Osteocyte (in vitro differentiated cells): ENCODE measurements around the gene SMYD3. TPM values are rescaled to one million over a fixed set of nuclear protein-coding genes. Genes with fewer than 3 reads are reported as not detected.

Experiments
- DNase-seq: peaks from one replicate; pipeline ENCODE4 v3.0.0; 2021; ENCODE audit warnings: mixed read lengths; ENCODE audit not compliant: unreplicated experiment; ENCODE audit errors: extremely low spot score
- H3K27ac Mint-ChIP-seq: one replicate; pipeline ENCODE4 v1.8.0; 2021; ENCODE audit warnings: mild to moderate bottlenecking, mixed read lengths; ENCODE audit not compliant: unreplicated experiment
- H3K27me3 Mint-ChIP-seq: one replicate; pipeline ENCODE4 v1.8.0; 2021; ENCODE audit warnings: mixed read lengths; ENCODE audit not compliant: unreplicated experiment
- H3K36me3 Mint-ChIP-seq: one replicate; pipeline ENCODE4 v1.8.0; 2021; ENCODE audit warnings: mixed read lengths; ENCODE audit not compliant: unreplicated experiment
- H3K4me1 Mint-ChIP-seq: one replicate; pipeline ENCODE4 v1.8.0; 2021; ENCODE audit warnings: mixed read lengths; ENCODE audit not compliant: unreplicated experiment
- H3K4me3 Mint-ChIP-seq: one replicate; pipeline ENCODE4 v1.8.0; 2021; ENCODE audit warnings: mild to moderate bottlenecking, moderate library complexity, mixed read lengths; ENCODE audit not compliant: unreplicated experiment
- H3K9me3 Mint-ChIP-seq: one replicate; pipeline ENCODE4 v1.8.0; 2021; ENCODE audit warnings: mixed read lengths; ENCODE audit not compliant: unreplicated experiment
- total RNA-seq: library from RNA; stranded (reverse); gene quantifications from 2 replicates; pipeline ENCODE4 v1.2.1, GENCODE V29; 2021
- TF ChIP-seq, protein P1 (sequence below): fragments of 200-600 bp; sonication (generic); IDR thresholded peaks from 2 replicates; pipeline ENCODE4 v1.5.0; 2021; ENCODE audit warnings: antibody characterized with exemption, mild to moderate bottlenecking, moderate library complexity

The SMYD3 gene
- total RNA-seq, 1 donor from 2014 or later = 22.3 TPM

DNA sequence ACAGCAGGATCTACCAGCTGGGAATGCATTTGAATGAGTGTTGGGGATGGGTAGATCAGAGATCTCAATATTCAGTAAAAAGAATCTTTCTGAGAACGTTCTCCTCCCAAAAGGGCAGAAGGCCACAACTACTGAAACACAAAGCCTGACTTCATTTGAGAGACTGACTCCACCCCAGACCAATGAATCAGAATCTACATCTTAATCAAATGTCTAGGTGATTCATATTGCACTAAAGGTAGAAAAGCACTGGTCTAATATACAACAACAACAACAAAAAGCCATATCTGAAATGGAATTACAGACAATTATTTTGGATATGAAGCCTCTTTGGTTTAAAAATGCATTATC, 123.9 kb downstream of the SMYD3 start:
- Mint-ChIP-seq H3K27me3 (no peaks in the 10 kb centered on the region), H3K9me3 (no peaks in the 10 kb centered on the region), H3K4me1 (peaks cover 19% of the 10 kb centered on the region), H3K4me3 (no peak overlapping the region), H3K27ac (no peak overlapping the region), H3K36me3 (no peaks in the 10 kb centered on the region)
- no peak for DNase-seq
- TF ChIP-seq, protein P1, sequence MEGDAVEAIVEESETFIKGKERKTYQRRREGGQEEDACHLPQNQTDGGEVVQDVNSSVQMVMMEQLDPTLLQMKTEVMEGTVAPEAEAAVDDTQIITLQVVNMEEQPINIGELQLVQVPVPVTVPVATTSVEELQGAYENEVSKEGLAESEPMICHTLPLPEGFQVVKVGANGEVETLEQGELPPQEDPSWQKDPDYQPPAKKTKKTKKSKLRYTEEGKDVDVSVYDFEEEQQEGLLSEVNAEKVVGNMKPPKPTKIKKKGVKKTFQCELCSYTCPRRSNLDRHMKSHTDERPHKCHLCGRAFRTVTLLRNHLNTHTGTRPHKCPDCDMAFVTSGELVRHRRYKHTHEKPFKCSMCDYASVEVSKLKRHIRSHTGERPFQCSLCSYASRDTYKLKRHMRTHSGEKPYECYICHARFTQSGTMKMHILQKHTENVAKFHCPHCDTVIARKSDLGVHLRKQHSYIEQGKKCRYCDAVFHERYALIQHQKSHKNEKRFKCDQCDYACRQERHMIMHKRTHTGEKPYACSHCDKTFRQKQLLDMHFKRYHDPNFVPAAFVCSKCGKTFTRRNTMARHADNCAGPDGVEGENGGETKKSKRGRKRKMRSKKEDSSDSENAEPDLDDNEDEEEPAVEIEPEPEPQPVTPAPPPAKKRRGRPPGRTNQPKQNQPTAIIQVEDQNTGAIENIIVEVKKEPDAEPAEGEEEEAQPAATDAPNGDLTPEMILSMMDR = no peak

DNA sequence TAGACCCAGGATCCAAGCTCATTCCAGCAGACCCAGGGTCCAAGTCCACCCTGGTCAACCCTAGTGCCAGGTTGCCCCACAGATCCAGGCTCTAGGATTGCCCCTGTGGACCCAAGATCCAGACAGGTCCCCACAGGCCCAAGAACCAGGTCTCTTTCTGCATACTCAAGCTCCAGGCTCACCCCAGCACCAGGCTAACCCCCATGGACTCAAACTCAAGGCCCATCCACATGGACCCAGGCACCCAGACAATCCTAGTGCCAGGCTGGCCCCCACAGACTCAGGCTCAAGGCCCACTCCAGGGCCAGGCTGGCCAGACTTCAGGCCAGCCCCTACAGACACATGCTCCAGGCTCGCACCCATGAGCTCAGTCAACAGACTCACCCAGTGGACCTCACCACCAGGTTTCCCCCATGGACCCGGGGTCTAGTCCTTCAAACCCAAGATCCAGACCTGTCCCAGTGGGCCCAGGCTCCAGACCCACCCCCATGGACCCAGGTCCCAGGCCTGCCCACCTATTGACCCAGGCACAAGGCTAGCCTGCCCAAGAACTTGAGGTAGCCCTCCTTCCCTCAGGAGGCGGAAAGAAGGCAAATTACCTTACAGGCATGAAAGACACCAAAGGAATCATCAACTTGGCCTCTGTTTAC, 124.4 kb downstream of the SMYD3 start:
- H3K27me3 Mint-ChIP-seq = no peaks in the 10 kb centered on the region
- no peak overlapping the region for H3K4me3 Mint-ChIP-seq
- H3K36me3 Mint-ChIP-seq = no peaks in the 10 kb centered on the region
- no peak overlapping the region for H3K27ac Mint-ChIP-seq
- TF ChIP-seq, protein P1 = no peak
- H3K9me3 Mint-ChIP-seq = no peaks in the 10 kb centered on the region
- H3K4me1 Mint-ChIP-seq = peaks cover 19% of the 10 kb centered on the region
- DNase-seq = no peak

DNA sequence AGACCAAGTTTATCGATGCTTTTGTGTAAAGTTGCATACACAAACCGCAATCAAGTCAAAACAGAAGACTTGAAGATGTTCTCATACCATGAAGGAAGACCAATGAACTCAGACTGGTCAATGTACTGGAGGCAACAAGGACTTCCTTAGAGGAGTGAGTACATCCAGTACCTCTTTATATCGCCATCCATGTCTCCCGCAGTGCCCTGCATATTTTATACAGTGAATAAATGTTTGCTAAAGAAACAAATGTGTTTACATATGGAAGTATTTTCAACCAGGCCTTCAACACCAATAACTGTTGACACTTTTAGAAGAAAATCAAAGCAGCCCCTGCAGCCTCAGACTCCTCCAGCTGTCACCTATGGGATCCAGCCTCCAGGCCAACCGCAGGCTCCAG, 125.6 kb downstream of the SMYD3 start:
- Mint-ChIP-seq H3K27ac (no peak overlapping the region), H3K4me1 (peaks cover 19% of the 10 kb centered on the region), H3K9me3 (no peaks in the 10 kb centered on the region), H3K36me3 (no peaks in the 10 kb centered on the region), H3K4me3 (no peak overlapping the region), H3K27me3 (no peaks in the 10 kb centered on the region)
- TF ChIP-seq, protein P1 = no peak
- DNase-seq = no peak

DNA sequence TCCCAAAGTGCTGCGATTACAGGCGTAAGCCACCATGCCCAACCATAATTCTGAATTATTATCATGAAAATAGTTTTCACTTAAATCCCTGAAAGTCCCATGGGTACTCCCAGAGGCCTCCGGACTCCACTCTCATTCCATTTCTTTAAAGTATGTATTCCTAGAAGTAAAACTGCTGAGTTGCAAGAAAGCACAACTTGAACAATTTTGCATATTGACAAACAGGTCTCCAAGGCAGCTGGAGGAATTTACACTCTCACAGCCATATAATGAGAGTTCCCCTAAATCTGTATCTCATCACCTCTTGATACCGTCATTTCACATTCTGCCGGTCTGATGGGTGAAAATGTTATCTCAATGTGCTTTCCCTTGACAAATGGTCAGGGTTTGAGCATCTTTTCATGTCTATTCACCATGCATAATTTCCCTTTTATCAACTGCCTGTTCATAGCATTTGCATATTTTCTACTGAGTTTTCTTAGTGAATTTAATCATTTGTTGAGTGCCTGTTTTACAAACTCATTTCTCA, 129.4 kb downstream of the SMYD3 start:
- DNase-seq = no peak
- TF ChIP-seq, protein P1 = no peak
- Mint-ChIP-seq H3K27me3 (no peaks in the 10 kb centered on the region), H3K4me3 (no peak overlapping the region), H3K4me1 (peaks cover 21% of the 10 kb centered on the region), H3K27ac (no peak overlapping the region), H3K9me3 (no peaks in the 10 kb centered on the region), H3K36me3 (no peaks in the 10 kb centered on the region)

DNA sequence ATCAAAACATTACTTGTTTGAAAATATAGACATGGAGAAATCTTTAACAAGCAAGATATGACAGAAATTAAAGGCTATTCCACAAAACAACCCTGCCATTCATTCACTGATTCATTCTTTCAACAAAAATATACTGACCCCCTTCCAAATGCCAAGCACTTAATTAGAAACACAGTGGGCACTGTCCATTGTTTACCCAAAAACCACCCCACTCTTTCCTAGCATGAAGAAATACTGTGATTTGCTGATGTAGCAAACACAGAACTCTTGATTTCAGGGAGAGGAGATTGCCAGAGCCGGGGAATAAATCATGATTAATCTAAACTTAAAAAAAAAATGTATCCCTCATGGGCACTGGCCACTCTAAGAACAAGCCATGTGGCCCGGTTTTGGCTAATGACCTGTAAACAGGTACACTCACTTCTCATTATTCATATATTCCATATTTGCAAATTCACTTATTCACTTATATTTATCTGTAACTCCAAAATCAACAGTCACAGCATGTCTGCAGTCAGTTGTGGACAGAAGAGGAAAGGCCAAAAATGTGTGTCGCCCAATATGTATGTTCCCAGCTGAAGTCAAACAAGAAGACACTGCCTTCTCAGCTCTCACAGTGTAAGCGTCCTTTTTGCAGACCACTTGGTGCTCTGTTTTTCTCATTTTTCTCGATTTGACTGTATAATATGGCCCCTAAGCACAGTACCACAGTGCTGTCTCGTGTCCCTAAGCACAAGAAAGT, 133.1 kb downstream of the SMYD3 start:
- Mint-ChIP-seq H3K27ac (peak overlapping the region; percentile 60), H3K4me3 (no peak overlapping the region), H3K4me1 (peaks cover 14% of the 10 kb centered on the region), H3K36me3 (no peaks in the 10 kb centered on the region), H3K9me3 (no peaks in the 10 kb centered on the region), H3K27me3 (no peaks in the 10 kb centered on the region)
- TF ChIP-seq, protein P1 = no peak
- no peak for DNase-seq
